ENCODE data around the gene OR1K1. TPM values are rescaled to one million over a fixed set of nuclear protein-coding genes. Genes with fewer than 3 reads are reported as not detected.
"Not testable (repeated sequence)": the region's sequence is repeated elsewhere in the genome, so short reads cannot be mapped to it uniquely, and the experiment has no call there.

Gene OR1K1
- polyA plus RNA-seq, 12 donors, result not detected

- peak; percentile 78 for DNase-seq
Observed at GRCh38 chr9:122810306-122810946, 10.5 kb downstream of the OR1K1 start.

DNA sequence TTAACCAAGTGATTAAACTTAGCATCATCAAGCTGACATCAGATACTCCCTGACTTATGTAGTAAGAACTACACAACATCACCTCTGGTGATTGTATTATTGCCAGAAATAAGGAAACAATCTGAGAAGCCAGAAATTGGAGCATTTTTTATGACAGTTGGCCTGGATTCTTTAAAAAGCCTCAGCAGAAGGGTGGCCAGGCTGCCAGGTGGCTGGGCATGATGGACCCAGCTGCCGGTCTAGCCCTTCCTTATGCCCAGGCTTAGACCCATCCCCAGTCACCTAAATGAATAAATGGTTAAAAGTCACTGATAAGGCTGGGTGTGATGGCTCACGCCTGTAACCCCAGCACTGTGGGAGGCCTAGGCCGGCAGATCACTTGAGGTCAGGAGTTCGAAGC lies 12.8 kb downstream of the OR1K1 start:
- DNase-seq, result no peak

- DNase-seq, result no peak
Observed at GRCh38 chr9:122814545-122814944, 14.6 kb downstream of the OR1K1 start.

DNA sequence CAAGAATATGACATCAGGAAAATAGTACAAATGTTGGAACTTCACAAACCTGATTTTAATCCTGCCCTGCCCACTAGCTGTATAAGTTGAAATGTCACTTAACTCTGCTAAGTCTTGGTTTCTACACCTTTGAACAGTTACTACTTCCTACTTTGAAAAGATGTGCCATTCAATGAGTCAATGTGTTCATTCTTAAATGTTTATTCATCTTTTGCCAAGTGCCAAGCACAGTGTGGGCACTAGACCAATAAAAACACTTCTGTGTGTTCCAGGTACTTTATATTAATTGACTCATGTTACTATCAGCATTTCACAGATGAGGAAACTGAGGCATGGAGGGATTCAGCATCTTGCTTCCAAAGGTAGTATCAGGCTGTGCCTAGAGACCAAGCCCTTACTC lies 15.6 kb downstream of the OR1K1 start:
- DNase-seq, result no peak

DNA sequence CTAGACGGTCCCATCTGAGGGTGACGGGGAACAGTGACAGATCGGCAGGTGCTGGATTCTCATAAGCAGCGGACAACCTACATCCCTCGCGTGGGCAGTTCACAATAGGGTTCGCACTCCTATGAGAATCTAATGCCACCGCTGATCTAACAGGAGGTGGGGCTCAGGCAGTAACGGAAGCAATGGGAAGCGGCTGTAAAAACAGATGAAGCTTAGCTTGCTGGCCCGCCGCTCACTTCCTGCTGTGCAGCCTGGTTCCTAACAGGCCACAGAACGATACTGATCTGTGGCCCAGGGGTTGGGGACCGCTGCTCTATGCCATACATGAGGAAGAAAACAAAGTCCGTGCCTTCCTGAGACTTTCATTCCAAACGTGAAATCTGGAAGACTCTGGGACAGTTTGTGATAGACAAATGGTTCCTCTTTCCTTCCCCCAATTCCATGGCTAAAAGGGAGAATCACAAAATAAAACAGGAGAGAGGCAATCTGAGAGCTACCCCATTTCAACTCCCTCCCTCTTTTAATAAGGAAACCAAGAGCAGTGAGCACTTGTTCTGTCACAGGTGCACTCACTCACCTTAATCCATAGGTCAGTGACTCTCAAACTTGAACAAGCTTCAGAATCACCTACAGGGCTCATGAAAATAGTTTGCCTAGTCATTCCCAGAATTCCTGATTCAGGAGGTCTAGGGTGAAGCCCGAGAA lies 16.4 kb downstream of the OR1K1 start:
- DNase-seq, result no peak

DNA sequence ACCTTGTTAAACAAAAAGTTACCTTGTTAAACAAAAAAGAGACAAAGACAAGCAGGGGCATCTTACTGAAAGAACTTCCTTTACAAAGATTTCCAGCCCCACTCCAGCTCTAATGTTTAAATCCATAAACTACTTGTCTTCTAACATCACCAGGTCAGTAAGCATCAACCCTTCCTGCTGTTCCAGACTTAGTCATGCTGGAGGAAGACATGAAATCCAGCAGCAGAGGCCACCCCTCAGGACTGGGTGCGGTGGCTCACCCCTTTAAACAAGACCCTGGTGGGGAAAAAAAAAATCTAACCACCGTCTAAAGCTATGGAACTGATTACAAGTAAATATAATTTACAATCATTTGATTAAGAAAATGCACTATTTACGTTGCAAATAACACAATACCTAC lies 19.4 kb downstream of the OR1K1 start:
- no peak for DNase-seq

DNA sequence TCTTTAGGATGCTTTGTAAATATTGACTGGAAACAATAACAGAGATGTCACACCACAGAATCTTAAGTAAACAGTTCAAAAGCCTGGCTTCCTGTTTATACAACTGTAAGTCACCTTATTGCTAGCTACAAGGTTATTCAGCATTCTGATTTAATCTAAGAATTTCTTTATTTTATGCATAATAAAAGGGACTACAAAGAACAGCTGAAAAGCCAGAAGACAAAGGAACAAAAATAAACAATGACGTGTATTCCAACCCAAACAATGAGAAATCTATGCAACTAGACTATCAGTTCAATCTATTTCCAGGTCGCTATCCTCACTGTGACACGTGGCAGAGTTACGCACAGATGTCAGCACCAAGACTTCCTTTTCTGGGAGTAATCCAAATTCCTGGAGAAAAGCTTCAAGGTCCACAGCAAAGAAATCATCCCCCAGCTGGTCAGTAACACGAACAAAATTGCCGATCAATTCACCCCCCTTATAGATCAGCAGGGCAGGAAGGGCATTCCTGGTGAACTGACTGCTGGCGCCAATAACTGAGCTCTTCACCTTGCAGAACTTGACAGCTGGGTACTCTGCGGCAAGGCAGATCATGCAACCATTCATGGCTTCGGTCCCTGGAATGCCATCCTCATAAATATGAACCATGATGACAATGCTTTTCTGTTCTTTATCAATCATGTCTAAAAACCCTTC lies 20.0 kb downstream of the OR1K1 start:
- no peak for DNase-seq

DNA sequence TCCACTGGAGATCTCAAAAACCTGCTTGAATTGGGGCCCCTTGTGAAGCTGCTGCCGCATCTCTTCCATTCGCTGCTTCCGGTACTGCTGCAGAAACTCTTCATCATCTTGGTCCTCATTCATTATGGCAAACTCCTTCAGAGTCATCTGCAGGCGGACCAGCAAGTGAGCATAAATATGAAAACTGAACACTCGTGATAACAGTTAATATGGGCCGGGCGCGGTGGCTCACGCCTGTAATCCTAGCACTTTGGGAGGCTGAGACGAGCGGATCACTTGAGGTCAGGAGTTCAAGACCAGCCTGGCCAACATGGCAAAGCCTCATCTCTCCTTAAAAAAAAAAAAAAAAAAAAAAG lies 20.5 kb downstream of the OR1K1 start:
- DNase-seq, result no peak

- DNase-seq, result no peak
Observed at GRCh38 chr9:122821278-122821943, 21.5 kb downstream of the OR1K1 start.

GRCh38 chr9:122822056-122822455 lies 22.1 kb downstream of the OR1K1 start:
- no peak for DNase-seq

DNA sequence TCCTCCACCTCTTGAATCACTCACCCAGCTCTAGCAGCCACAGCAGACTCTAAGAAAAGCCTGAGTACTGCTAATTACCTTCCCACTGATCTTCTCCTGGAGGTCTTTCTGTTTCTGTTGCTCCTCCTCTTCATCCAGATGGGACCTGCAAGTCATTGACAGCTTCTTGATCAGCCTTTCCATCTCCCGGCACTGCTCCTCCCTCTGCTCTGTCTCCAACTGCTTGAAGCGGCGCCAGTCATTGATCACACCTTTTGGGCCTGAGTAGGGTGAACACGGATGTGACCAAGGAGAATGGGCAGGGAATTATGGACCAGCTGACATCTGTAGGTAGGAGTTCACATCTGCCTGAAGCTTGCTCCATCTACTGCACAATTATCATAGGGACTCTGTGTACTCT lies 23.0 kb downstream of the OR1K1 start:
- no peak for DNase-seq

GRCh38 chr9:122827761-122828093 lies 27.8 kb downstream of the OR1K1 start:
- DNase-seq, result no peak

- not testable (repeated sequence) for DNase-seq
Observed at GRCh38 chr9:122828965-122829284, 29.0 kb downstream of the OR1K1 start.

GRCh38 chr9:122832194-122832593 lies 32.3 kb downstream of the OR1K1 start:
- no peak for DNase-seq

DNA sequence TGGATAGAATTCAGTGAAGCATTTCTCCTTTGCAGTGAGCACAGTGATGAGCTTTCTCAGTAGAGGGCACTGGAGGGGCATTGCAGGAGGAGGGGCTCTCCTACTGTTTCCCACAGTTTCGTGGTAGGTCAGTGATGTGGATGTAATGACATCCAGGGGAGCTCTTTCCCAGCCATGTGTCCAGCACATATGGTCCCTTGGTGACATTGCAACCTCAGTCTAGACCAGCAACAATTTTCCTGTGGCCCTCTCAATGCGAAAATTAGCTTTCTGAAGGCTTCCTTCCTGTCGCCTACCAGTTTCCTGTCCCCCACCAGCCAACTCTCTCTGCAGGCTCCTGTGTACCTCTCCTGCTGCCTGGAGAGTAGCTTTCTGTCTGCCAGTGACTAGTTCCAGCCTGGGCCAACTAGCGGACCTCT lies 35.4 kb downstream of the OR1K1 start:
- DNase-seq, result no peak

- no peak for DNase-seq
Observed at GRCh38 chr9:122837266-122837850, 37.4 kb downstream of the OR1K1 start.

- not testable (repeated sequence) for DNase-seq
Observed at GRCh38 chr9:122838441-122838840, 38.5 kb downstream of the OR1K1 start.

DNA sequence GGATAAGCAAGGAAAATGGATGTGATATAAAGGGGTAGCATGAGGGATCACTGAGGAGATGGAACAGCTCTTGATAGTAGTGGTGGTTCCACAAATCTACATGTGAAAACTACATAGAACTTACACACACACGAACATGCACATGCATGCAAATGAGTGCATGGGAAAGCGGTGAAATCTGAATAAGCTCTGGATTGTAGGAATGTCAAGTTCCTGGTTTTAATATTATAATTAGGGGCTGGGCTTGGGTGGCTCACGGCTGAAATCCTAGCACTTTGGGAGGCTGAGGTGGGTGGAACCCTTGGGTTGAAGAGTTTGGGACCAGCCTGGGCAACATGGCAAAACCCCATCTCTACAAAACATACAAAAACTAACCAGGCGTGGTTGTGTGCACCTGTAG lies 41.6 kb downstream of the OR1K1 start:
- no peak for DNase-seq

GRCh38 chr9:122844137-122844536 lies 44.2 kb downstream of the OR1K1 start:
- no peak for DNase-seq

DNA sequence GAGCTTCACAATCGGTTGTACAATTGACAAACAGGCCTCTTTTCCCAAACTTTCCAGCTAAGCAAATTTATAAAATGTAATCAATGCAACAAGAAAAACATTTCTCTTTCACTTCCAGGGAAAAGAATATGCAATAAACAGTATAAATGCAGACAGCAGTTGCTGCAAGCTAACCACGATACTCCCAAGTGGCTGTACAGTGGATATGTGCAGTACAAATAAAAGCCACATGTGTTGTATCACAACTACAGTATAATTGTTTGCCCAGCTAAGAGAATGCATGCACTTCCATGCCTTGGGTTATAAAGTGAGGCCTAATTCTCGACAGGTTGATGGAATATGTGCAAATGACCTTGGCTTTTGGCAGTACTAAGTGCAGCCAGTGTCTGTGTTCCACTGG lies 45.2 kb downstream of the OR1K1 start:
- DNase-seq, result no peak

DNA sequence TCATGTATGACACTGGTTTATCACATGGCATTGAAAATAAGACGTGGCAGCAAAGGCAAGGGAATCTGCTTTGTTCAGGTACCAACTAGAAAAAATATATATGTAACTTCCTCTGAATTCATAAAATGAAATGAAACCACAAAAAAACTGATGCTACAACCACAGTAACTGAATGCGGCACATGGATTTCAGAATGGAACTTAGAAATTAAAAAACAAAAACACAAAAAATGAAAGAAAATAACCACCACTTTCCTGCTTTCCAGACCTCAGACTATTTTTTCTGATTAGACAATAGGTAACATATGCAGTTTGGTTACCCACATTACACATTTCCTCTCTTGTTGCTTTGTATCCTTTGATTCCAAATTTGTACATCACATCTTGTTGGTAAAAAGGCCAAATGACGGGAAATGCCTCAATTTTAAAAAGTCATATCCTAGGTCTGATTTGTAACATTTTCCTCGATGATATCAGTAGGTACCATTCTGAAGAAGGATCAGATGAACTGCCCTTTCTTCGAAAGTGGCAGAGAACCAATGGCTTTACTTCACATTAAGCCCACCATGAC lies 46.5 kb downstream of the OR1K1 start:
- DNase-seq, result no peak

DNA sequence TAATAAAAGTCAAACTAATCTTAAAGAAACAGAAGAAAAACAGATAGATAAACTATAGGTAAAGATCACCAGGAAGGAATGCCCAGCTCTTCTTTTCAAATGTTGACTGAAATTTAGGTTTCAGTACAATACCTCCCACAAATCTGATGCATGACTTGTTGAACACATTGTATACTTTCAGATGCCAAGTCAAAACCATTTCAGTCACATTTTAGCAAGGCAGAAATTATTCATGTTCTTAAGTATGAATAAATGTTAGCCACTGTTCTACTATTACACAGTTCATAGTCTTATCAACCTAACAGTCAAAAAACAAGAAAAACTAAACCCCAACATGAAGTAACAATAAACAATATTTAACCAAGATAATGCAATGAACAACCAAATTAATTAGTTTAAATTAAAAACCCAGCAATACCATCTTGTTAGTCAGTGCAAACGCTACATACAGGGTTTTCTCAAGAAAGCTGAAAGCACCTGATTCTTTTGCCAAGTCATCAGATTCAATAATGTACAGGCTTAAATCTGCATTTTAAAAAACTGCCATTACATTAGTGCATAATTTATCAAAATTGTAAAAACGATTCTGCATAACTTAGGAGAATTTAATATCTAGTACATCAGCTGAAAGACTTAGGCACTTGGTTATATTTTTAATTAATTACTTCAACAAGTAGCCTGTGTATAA lies 48.5 kb downstream of the OR1K1 start:
- no peak for DNase-seq
